22Rv1 (cell line): Measurements from ENCODE around the gene VPS33A.

Experiments used
- ZFX ChIP-seq: fragments of 450-650 bp; IDR thresholded peaks from 2 replicates; pipeline ENCODE4 v1.6.1; 2017; ENCODE audit warnings: antibody characterized with exemption, borderline replicate concordance
- TF ChIP-seq, protein P1 (sequence below): fragments of 450-650 bp; IDR thresholded peaks from 2 replicates; pipeline ENCODE4 v1.5.1; 2017; ENCODE audit warnings: mild to moderate bottlenecking

DNA sequence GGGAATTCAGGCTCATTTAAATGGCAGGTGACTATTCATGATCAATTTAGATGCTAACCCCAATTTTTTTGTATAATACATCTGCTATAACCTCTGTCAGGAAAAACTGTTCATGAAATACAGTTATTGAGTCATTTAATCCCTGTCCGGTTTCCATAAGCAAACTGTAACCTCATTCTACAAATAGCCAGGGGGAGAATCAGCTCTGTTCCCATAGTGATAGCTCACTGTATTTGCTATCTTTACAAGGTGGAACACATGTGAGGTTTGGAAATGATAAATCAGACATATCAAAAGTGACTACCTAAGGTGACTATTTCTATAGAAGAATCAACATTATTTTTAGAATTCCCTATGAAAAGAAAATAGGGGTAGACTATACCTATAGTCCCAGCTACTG is 38.6 kb upstream of the VPS33A start:
- TF ChIP-seq, protein P1, sequence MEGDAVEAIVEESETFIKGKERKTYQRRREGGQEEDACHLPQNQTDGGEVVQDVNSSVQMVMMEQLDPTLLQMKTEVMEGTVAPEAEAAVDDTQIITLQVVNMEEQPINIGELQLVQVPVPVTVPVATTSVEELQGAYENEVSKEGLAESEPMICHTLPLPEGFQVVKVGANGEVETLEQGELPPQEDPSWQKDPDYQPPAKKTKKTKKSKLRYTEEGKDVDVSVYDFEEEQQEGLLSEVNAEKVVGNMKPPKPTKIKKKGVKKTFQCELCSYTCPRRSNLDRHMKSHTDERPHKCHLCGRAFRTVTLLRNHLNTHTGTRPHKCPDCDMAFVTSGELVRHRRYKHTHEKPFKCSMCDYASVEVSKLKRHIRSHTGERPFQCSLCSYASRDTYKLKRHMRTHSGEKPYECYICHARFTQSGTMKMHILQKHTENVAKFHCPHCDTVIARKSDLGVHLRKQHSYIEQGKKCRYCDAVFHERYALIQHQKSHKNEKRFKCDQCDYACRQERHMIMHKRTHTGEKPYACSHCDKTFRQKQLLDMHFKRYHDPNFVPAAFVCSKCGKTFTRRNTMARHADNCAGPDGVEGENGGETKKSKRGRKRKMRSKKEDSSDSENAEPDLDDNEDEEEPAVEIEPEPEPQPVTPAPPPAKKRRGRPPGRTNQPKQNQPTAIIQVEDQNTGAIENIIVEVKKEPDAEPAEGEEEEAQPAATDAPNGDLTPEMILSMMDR = no peak
- TF ChIP-seq ZFX = no peak
